Mesendoderm (in vitro differentiated cells): Measurements from ENCODE around the gene MACROD2.

Experiments
- DNase-seq: peaks from one replicate; pipeline ENCODE4 v3.0.0; 2013
- H2AK5ac ChIP-seq: 2 replicates; pipeline ENCODE4 v1.6.1; 2013; ENCODE audit warnings: low read length, inconsistent platforms
- H2BK120ac ChIP-seq: 2 replicates; pipeline ENCODE4 v1.6.1; 2013; ENCODE audit warnings: low read depth, mild to moderate bottlenecking, low read length, moderate library complexity, mixed read lengths
- H2BK15ac ChIP-seq: replicated peaks from 2 replicates; pipeline ENCODE4 v1.6.1; 2013; ENCODE audit warnings: low read depth, mild to moderate bottlenecking, moderate library complexity
- H2BK5ac ChIP-seq: 2 replicates; pipeline ENCODE4 v1.6.1; 2013; ENCODE audit warnings: low read length, inconsistent platforms
- H3K18ac ChIP-seq: 2 replicates; pipeline ENCODE4 v1.6.1; 2013; ENCODE audit warnings: mild to moderate bottlenecking, low read length, mixed read lengths
- H3K23ac ChIP-seq: one replicate; pipeline ENCODE4 v1.6.1; 2013; ENCODE audit warnings: low read length
- H3K27ac ChIP-seq: 2 replicates; pipeline ENCODE4 v1.5.1; 2013; ENCODE audit warnings: low read depth, mild to moderate bottlenecking, inconsistent platforms, low read length, moderate library complexity
- H3K27me3 ChIP-seq: 2 replicates; pipeline ENCODE4 v1.6.1; 2013; ENCODE audit warnings: low read length, control low read depth, mild to moderate bottlenecking, inconsistent platforms; ENCODE audit not compliant: insufficient read depth, poor library complexity
- H3K36me3 ChIP-seq: 2 replicates; pipeline ENCODE4 v1.6.1; 2013; ENCODE audit warnings: low read length, inconsistent platforms; ENCODE audit not compliant: control insufficient read depth, insufficient read depth
- H3K4ac ChIP-seq: one replicate; pipeline ENCODE4 v1.6.1; 2013; ENCODE audit warnings: low read depth, mild to moderate bottlenecking, low read length, moderate library complexity
- H3K4me1 ChIP-seq: 2 replicates; pipeline ENCODE4 v1.6.1; 2013; ENCODE audit warnings: low read depth, low read length, inconsistent platforms; ENCODE audit not compliant: control insufficient read depth
- H3K4me2 ChIP-seq: 2 replicates; pipeline ENCODE4 v1.6.1; 2013; ENCODE audit warnings: low read length
- H3K4me3 ChIP-seq: 2 replicates; pipeline ENCODE4 v1.5.1; 2013; ENCODE audit warnings: mild to moderate bottlenecking, low read length
- H3K56ac ChIP-seq: one replicate; pipeline ENCODE4 v1.6.1; 2013; ENCODE audit warnings: low read length
- H3K79me1 ChIP-seq: 2 replicates; pipeline ENCODE4 v1.6.1; 2013; ENCODE audit warnings: low read length, inconsistent platforms
- H3K79me2 ChIP-seq: 2 replicates; pipeline ENCODE4 v1.6.1; 2013; ENCODE audit warnings: mild to moderate bottlenecking, low read length; ENCODE audit not compliant: control insufficient read depth, insufficient read depth
- H3K9ac ChIP-seq: 2 replicates; pipeline ENCODE4 v1.6.1; 2013; ENCODE audit warnings: low read length, inconsistent platforms
- H4K5ac ChIP-seq: one replicate; pipeline ENCODE4 v1.6.1; 2013; ENCODE audit warnings: low read length
- H4K8ac ChIP-seq: one replicate; pipeline ENCODE4 v1.6.1; 2013; ENCODE audit warnings: low read depth, mild to moderate bottlenecking, control low read depth, low read length, moderate library complexity
- WGBS: extraction: QIAGEN DNeasy Blood & Tissue Kit; methylation state at CpG from one replicate; pipeline ENCODE4 v1.1.7; 2013; ENCODE audit warnings: low lambda C conversion rate, missing lambda C conversion rate; ENCODE audit not compliant: insufficient coverage; ENCODE audit errors: extremely low coverage; 5-methylcytosine and 5-hydroxymethylcytosine counted together

The MACROD2 gene

DNA sequence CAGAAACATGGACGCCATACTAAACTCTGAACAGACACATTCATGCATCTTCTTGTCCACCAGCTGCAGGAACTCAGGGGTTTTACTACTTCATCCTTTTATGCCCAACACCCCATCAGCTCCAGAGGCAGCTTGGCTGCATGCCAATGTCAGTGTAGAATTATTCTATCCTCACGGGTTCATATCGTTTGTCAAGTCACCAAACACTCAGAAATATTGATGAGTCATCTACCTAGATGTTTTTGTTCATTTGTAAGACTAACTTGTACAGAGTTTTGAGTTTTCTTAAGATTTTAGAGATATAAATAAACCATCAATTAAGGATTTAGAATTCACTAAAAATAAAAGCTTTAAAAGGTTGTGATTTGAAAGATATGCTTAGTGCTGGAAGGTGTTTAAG lies 932.8 kb downstream of the MACROD2 start:
- Histone ChIP-seq H3K4me2 (no peak overlapping the region), H3K79me1 (no peaks in the 10 kb centered on the region), H3K36me3 (no peaks in the 10 kb centered on the region), H3K56ac (no peak overlapping the region), H3K27ac (no peak overlapping the region), H3K4ac (no peak overlapping the region), H4K5ac (no peak overlapping the region), H3K4me3 (no peak overlapping the region), H2BK5ac (no peak overlapping the region), H3K23ac (no peak overlapping the region), H3K18ac (no peak overlapping the region), H4K8ac (no peak overlapping the region), H2AK5ac (no peak overlapping the region), H3K79me2 (no peaks in the 10 kb centered on the region), H3K4me1 (no peaks in the 10 kb centered on the region), H3K27me3 (no peaks in the 10 kb centered on the region), H2BK15ac (no peak overlapping the region), H3K9ac (no peak overlapping the region), H2BK120ac (no peak overlapping the region)
- no CpG with 5 or more reads among the region's 3 CpGs for WGBS
- no peak for DNase-seq

DNA sequence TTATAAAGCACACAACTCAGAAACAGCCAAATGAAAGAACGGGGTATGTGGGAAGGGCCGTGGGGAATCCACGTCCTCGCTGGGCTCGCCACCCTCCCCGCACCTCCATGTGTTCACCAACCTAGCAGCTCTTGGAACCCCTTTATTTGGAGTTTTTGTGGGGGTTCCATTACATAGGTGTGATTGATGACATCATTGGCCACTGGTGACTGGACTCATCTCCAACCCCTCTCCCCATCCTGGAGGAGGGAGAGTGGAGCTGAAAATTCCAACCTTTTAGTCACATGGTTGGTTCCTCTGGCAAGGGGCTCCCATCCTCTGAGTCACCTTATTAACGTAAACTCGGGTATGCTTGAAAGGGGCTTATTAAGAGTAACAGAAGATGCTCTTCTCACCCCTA lies 934.1 kb downstream of the MACROD2 start:
- no peak overlapping the region for H4K8ac ChIP-seq
- DNase-seq = no peak
- no peak overlapping the region for H3K56ac ChIP-seq
- H3K4me3 ChIP-seq = no peak overlapping the region
- no peak overlapping the region for H2AK5ac ChIP-seq
- no peak overlapping the region for H2BK15ac ChIP-seq
- no peak overlapping the region for H3K9ac ChIP-seq
- no peaks in the 10 kb centered on the region for H3K79me1 ChIP-seq
- H2BK120ac ChIP-seq = no peak overlapping the region
- no peak overlapping the region for H3K18ac ChIP-seq
- H3K27me3 ChIP-seq = no peaks in the 10 kb centered on the region
- no peaks in the 10 kb centered on the region for H3K4me1 ChIP-seq
- H3K79me2 ChIP-seq = no peaks in the 10 kb centered on the region
- no peak overlapping the region for H3K27ac ChIP-seq
- H3K36me3 ChIP-seq = no peaks in the 10 kb centered on the region
- whole genome bisulfite sequencing = no CpG with 5 or more reads among the region's 8 CpGs
- no peak overlapping the region for H4K5ac ChIP-seq
- H3K4ac ChIP-seq = no peak overlapping the region
- no peak overlapping the region for H3K4me2 ChIP-seq
- H3K23ac ChIP-seq = no peak overlapping the region
- H2BK5ac ChIP-seq = no peak overlapping the region

DNA sequence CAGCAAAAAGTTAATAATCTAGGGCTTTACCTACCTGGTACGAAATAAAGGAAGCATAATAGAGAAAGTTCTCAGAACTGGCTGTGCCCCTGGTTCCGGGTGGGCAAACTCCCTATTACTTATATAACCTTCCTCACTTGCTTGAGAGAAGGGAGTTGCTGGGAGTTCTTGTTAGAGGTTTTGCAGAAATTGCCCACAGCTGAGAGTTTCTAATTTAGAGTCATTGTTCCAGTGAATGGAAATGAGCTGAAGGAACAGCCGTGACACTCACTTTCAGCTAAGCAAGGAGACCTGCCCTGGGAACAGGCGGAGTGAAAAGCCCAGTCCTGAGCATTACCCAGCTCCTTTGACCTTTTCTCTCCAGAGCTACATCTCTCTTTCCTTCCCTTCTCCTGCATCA lies 936.7 kb downstream of the MACROD2 start:
- WGBS = no CpG with 5 or more reads among the region's 4 CpGs
- Histone ChIP-seq H3K79me2 (no peaks in the 10 kb centered on the region), H3K56ac (no peak overlapping the region), H3K4me2 (no peak overlapping the region), H2BK120ac (no peak overlapping the region), H3K4ac (no peak overlapping the region), H4K8ac (no peak overlapping the region), H2BK5ac (no peak overlapping the region), H3K4me1 (no peaks in the 10 kb centered on the region), H2BK15ac (no peak overlapping the region), H3K23ac (no peak overlapping the region), H3K27ac (no peak overlapping the region), H3K27me3 (no peaks in the 10 kb centered on the region), H3K9ac (no peak overlapping the region), H4K5ac (no peak overlapping the region), H2AK5ac (no peak overlapping the region), H3K79me1 (no peaks in the 10 kb centered on the region), H3K18ac (no peak overlapping the region), H3K4me3 (no peak overlapping the region), H3K36me3 (no peaks in the 10 kb centered on the region)
- DNase-seq = no peak

DNA sequence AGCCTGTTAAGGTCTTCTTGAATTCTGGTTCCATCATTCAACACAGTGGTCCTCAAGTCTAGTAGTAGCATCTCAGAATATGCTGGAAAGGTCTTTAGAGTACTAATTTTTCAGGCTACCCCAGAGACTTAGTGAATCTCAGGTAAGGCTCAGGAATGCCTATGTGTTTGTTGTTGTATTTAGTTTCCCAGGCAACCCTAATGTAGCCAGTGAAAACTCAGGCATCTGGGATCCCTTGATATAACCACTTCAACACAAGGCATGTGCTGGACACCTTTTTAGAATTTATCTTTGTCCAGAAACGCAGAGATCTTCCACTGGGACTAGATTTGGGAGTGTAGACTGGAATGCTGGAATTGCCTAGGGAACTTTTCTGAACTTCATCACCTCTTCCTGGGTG lies 940.0 kb downstream of the MACROD2 start:
- no peak overlapping the region for H3K9ac ChIP-seq
- H3K4ac ChIP-seq = no peak overlapping the region
- no peak overlapping the region for H3K18ac ChIP-seq
- no peak overlapping the region for H4K5ac ChIP-seq
- no peak overlapping the region for H3K27ac ChIP-seq
- H2AK5ac ChIP-seq = no peak overlapping the region
- no peaks in the 10 kb centered on the region for H3K79me2 ChIP-seq
- no peaks in the 10 kb centered on the region for H3K27me3 ChIP-seq
- H3K4me3 ChIP-seq = no peak overlapping the region
- no CpG with 5 or more reads among the region's 1 CpG for WGBS
- no peak overlapping the region for H3K4me2 ChIP-seq
- H3K36me3 ChIP-seq = no peaks in the 10 kb centered on the region
- no peak overlapping the region for H4K8ac ChIP-seq
- no peak overlapping the region for H3K23ac ChIP-seq
- H3K56ac ChIP-seq = no peak overlapping the region
- H3K4me1 ChIP-seq = no peaks in the 10 kb centered on the region
- no peak overlapping the region for H2BK15ac ChIP-seq
- no peak overlapping the region for H2BK5ac ChIP-seq
- H2BK120ac ChIP-seq = no peak overlapping the region
- DNase-seq = peak; percentile 47
- no peaks in the 10 kb centered on the region for H3K79me1 ChIP-seq

DNA sequence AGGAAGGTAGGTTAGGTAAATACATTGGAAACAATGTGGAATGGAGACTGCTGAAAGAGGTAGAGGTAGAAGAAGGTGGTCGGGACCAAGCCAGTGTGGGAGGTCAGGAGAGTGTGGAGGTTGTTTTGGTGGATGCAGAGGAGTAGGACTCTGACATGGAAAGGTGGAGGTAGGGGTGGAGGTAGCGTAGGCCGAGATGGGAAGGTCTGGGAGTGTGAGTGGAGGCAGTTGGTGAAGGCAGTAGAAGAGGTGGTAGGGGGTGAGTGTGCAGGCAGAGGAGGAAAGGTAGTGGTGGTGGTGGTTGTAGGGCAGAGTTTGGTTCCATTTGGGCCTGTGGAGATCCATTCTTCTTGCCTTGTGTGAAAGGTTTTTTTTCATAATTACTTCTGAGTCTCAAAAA lies 941.7 kb downstream of the MACROD2 start:
- WGBS = no CpG with 5 or more reads among the region's 3 CpGs
- DNase-seq = no peak
- no peaks in the 10 kb centered on the region for H3K4me1 ChIP-seq
- H3K79me2 ChIP-seq = no peaks in the 10 kb centered on the region
- H2AK5ac ChIP-seq = no peak overlapping the region
- H3K4ac ChIP-seq = no peak overlapping the region
- no peak overlapping the region for H4K5ac ChIP-seq
- H3K36me3 ChIP-seq = no peaks in the 10 kb centered on the region
- H3K18ac ChIP-seq = no peak overlapping the region
- no peak overlapping the region for H3K4me2 ChIP-seq
- H3K9ac ChIP-seq = no peak overlapping the region
- no peak overlapping the region for H4K8ac ChIP-seq
- H2BK120ac ChIP-seq = no peak overlapping the region
- no peak overlapping the region for H3K4me3 ChIP-seq
- H3K56ac ChIP-seq = no peak overlapping the region
- no peak overlapping the region for H3K27ac ChIP-seq
- H2BK5ac ChIP-seq = no peak overlapping the region
- no peak overlapping the region for H2BK15ac ChIP-seq
- no peaks in the 10 kb centered on the region for H3K79me1 ChIP-seq
- no peaks in the 10 kb centered on the region for H3K27me3 ChIP-seq
- no peak overlapping the region for H3K23ac ChIP-seq

DNA sequence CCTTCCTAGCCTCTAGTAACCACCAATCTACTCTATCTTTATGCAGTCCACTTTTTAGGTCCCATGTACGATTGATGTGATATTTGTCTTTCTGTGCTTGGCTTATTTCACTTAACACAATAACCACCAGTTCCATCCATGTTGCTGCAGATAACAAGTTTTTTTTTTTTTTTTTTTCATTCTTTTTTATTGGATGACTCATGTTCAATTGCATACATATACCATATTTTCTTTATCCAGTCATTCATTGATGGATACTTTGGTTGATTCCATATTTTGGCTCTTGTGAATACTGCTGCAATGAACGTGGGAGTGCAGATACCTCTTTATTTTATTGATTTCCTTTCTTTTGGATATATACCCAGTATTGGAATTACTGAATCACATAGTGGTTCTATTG lies 942.5 kb downstream of the MACROD2 start:
- Histone ChIP-seq H4K8ac (no peak overlapping the region), H3K56ac (no peak overlapping the region), H3K27ac (no peak overlapping the region), H4K5ac (no peak overlapping the region), H2BK120ac (no peak overlapping the region), H3K4me3 (no peak overlapping the region), H3K4ac (no peak overlapping the region), H3K23ac (no peak overlapping the region), H2BK5ac (no peak overlapping the region), H3K27me3 (no peaks in the 10 kb centered on the region), H3K4me2 (no peak overlapping the region), H3K36me3 (no peaks in the 10 kb centered on the region), H3K79me2 (no peaks in the 10 kb centered on the region), H3K4me1 (no peaks in the 10 kb centered on the region), H2BK15ac (no peak overlapping the region), H3K18ac (no peak overlapping the region), H2AK5ac (no peak overlapping the region), H3K9ac (no peak overlapping the region), H3K79me1 (no peaks in the 10 kb centered on the region)
- no peak for DNase-seq
- no CpG with 5 or more reads among the region's 2 CpGs for WGBS
